HEK293 (cell line): ENCODE measurements around the gene ST6GALNAC1.

Experiments used
- BCL11A ChIP-seq: fragments of 450-650 bp; formaldehyde crosslinking; IDR thresholded peaks from 2 replicates; pipeline ENCODE4 v1.5.1; 2016; ENCODE audit warnings: low read depth, missing biosample characterization, missing genetic modification characterization
- PATZ1 ChIP-seq: fragments of 450-650 bp; formaldehyde crosslinking; IDR thresholded peaks from 2 replicates; pipeline ENCODE4 v1.5.1; 2016; ENCODE audit warnings: missing biosample characterization, missing genetic modification characterization
- REPIN1 ChIP-seq: fragments of 450-650 bp; formaldehyde crosslinking; IDR thresholded peaks from 2 replicates; pipeline ENCODE4 v1.5.1; 2017; ENCODE audit warnings: missing biosample characterization, missing genetic modification characterization, low read depth
- SETDB1 ChIP-seq: IDR thresholded peaks from one replicate; pipeline ENCODE4 v1.6.1; 2017; ENCODE audit warnings: mild to moderate bottlenecking, low read length, moderate library complexity, mixed read lengths; ENCODE audit not compliant: insufficient read length
- ZBTB1 ChIP-seq: fragments of 450-650 bp; formaldehyde crosslinking; IDR thresholded peaks from 2 replicates; pipeline ENCODE4 v1.5.1; 2016; ENCODE audit warnings: missing biosample characterization, missing genetic modification characterization
- ZBTB7A ChIP-seq: fragments of 450-650 bp; formaldehyde crosslinking; IDR thresholded peaks from 2 replicates; pipeline ENCODE4 v1.5.1; 2016; ENCODE audit warnings: low read depth, missing biosample characterization, missing genetic modification characterization
- ZFP37 ChIP-seq: fragments of 450-650 bp; formaldehyde crosslinking; IDR thresholded peaks from 2 replicates; pipeline ENCODE4 v1.5.1; 2016; ENCODE audit warnings: missing biosample characterization, missing genetic modification characterization
- ZNF114 ChIP-seq: fragments of 450-650 bp; formaldehyde crosslinking; IDR thresholded peaks from 2 replicates; pipeline ENCODE4 v1.5.0; 2017; ENCODE audit warnings: missing biosample characterization, missing genetic modification characterization
- ZNF174 ChIP-seq: fragments of 450-650 bp; formaldehyde crosslinking; IDR thresholded peaks from 2 replicates; pipeline ENCODE4 v1.5.0; 2017; ENCODE audit warnings: missing biosample characterization, mild to moderate bottlenecking, missing genetic modification characterization
- ZNF350 ChIP-seq: fragments of 450-650 bp; formaldehyde crosslinking; IDR thresholded peaks from 2 replicates; pipeline ENCODE4 v1.5.0; 2017; ENCODE audit warnings: missing biosample characterization, mild to moderate bottlenecking, missing genetic modification characterization
- ZNF423 ChIP-seq: fragments of 450-650 bp; formaldehyde crosslinking; IDR thresholded peaks from 2 replicates; pipeline ENCODE4 v1.5.1; 2016; ENCODE audit warnings: missing biosample characterization, missing genetic modification characterization
- ZNF48 ChIP-seq: fragments of 450-650 bp; formaldehyde crosslinking; IDR thresholded peaks from 2 replicates; pipeline ENCODE4 v1.5.1; 2016; ENCODE audit warnings: missing biosample characterization, missing genetic modification characterization
- ZNF544 ChIP-seq: fragments of 450-650 bp; formaldehyde crosslinking; IDR thresholded peaks from 2 replicates; pipeline ENCODE4 v1.5.0; 2017; ENCODE audit warnings: missing biosample characterization, missing genetic modification characterization
- ZNF561 ChIP-seq: fragments of 450-650 bp; IDR thresholded peaks from 2 replicates; pipeline ENCODE4 v1.5.1; 2018; ENCODE audit warnings: missing biosample characterization, missing genetic modification characterization, borderline replicate concordance
- ZNF580 ChIP-seq: fragments of 450-650 bp; formaldehyde crosslinking; IDR thresholded peaks from 2 replicates; pipeline ENCODE4 v1.5.1; 2016; ENCODE audit warnings: missing biosample characterization, missing genetic modification characterization
- ZNF670 ChIP-seq: fragments of 450-650 bp; formaldehyde crosslinking; IDR thresholded peaks from 2 replicates; pipeline ENCODE4 v1.5.1; 2016; ENCODE audit warnings: missing biosample characterization, missing genetic modification characterization, low read depth
- ZNF747 ChIP-seq: fragments of 450-650 bp; formaldehyde crosslinking; IDR thresholded peaks from 2 replicates; pipeline ENCODE4 v1.5.1; 2016; ENCODE audit warnings: missing biosample characterization, missing genetic modification characterization
- ZNF76 ChIP-seq: fragments of 450-650 bp; formaldehyde crosslinking; IDR thresholded peaks from 2 replicates; pipeline ENCODE4; 2016; ENCODE audit warnings: low read depth, missing biosample characterization, missing genetic modification characterization, borderline replicate concordance
- ZNF777 ChIP-seq: fragments of 450-650 bp; formaldehyde crosslinking; IDR thresholded peaks from 2 replicates; pipeline ENCODE4 v1.5.1; 2017; ENCODE audit warnings: missing biosample characterization, missing genetic modification characterization, borderline replicate concordance
- ZSCAN16 ChIP-seq: fragments of 450-650 bp; formaldehyde crosslinking; IDR thresholded peaks from 2 replicates; pipeline ENCODE4 v1.5.1; 2016; ENCODE audit warnings: missing biosample characterization, missing genetic modification characterization
- ZSCAN30 ChIP-seq: fragments of 450-650 bp; IDR thresholded peaks from 2 replicates; pipeline ENCODE4 v1.5.1; 2018; ENCODE audit warnings: missing biosample characterization, mild to moderate bottlenecking, missing genetic modification characterization, moderate library complexity
- TF ChIP-seq, protein P1 (sequence below): fragments of 450-650 bp; formaldehyde crosslinking; IDR thresholded peaks from 2 replicates; pipeline ENCODE4 v1.5.1; 2017; ENCODE audit warnings: missing biosample characterization, missing genetic modification characterization
- TF ChIP-seq, protein P2 (sequence below): fragments of 450-650 bp; formaldehyde crosslinking; IDR thresholded peaks from 2 replicates; pipeline ENCODE4 v1.5.1; 2016; ENCODE audit warnings: missing biosample characterization, missing genetic modification characterization
- TF ChIP-seq, protein P3 (sequence below): fragments of 450-650 bp; formaldehyde crosslinking; conservative IDR thresholded peaks from 2 replicates; pipeline ENCODE4 v1.5.1; 2016; ENCODE audit warnings: low read depth, missing biosample characterization, missing genetic modification characterization
- TF ChIP-seq, protein P4 (sequence below): fragments of 450-650 bp; formaldehyde crosslinking; IDR thresholded peaks from 2 replicates; pipeline ENCODE4 v1.5.1; 2016; ENCODE audit warnings: missing biosample characterization, missing genetic modification characterization
- TF ChIP-seq, protein P5 (sequence below): fragments of 450-650 bp; formaldehyde crosslinking; IDR thresholded peaks from 2 replicates; pipeline ENCODE4 v1.5.1; 2017; ENCODE audit warnings: missing biosample characterization, missing genetic modification characterization

ST6GALNAC1 gene

GRCh38 chr17:76659928-76660655 lies 16.5 kb upstream of the ST6GALNAC1 start (continued):
- TF ChIP-seq, protein P1, sequence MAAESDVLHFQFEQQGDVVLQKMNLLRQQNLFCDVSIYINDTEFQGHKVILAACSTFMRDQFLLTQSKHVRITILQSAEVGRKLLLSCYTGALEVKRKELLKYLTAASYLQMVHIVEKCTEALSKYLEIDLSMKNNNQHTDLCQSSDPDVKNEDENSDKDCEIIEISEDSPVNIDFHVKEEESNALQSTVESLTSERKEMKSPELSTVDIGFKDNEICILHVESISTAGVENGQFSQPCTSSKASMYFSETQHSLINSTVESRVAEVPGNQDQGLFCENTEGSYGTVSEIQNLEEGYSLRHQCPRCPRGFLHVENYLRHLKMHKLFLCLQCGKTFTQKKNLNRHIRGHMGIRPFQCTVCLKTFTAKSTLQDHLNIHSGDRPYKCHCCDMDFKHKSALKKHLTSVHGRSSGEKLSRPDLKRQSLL (tag by site-specific recombination): no peak
- TF ChIP-seq ZNF174 (tag by site-specific recombination) (no peak), PATZ1 (0 out of 2 replicates have a peak, but pooled peaks have one; percentile 38), REPIN1 (tag by site-specific recombination) (no peak), ZNF580 (0 out of 2 replicates have a peak, but pooled peaks have one; percentile 43), ZNF544 (tag by site-specific recombination) (no peak), ZNF114 (tag by site-specific recombination) (no peak), ZNF670 (tag by site-specific recombination) (no peak), ZSCAN30 (tag by site-specific recombination) (no peak), ZNF423 (tag by site-specific recombination) (no peak), ZFP37 (no peak), ZSCAN16 (tag by site-specific recombination) (no peak), ZNF561 (tag by site-specific recombination) (0 out of 2 replicates have a peak, but pooled peaks have one; percentile 39), SETDB1 (no peak), ZNF350 (tag by site-specific recombination) (no peak), ZNF76 (tag by site-specific recombination) (no peak), ZNF777 (tag by site-specific recombination) (no peak), ZBTB1 (tag by site-specific recombination) (no peak), ZBTB7A (tag by site-specific recombination) (no peak), ZNF747 (tag by site-specific recombination) (no peak), ZNF48 (tag by site-specific recombination) (no peak), BCL11A (tag by site-specific recombination) (no peak)
- TF ChIP-seq, protein P2, sequence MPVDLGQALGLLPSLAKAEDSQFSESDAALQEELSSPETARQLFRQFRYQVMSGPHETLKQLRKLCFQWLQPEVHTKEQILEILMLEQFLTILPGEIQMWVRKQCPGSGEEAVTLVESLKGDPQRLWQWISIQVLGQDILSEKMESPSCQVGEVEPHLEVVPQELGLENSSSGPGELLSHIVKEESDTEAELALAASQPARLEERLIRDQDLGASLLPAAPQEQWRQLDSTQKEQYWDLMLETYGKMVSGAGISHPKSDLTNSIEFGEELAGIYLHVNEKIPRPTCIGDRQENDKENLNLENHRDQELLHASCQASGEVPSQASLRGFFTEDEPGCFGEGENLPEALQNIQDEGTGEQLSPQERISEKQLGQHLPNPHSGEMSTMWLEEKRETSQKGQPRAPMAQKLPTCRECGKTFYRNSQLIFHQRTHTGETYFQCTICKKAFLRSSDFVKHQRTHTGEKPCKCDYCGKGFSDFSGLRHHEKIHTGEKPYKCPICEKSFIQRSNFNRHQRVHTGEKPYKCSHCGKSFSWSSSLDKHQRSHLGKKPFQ (tag by site-specific recombination): no peak
- TF ChIP-seq, protein P3, sequence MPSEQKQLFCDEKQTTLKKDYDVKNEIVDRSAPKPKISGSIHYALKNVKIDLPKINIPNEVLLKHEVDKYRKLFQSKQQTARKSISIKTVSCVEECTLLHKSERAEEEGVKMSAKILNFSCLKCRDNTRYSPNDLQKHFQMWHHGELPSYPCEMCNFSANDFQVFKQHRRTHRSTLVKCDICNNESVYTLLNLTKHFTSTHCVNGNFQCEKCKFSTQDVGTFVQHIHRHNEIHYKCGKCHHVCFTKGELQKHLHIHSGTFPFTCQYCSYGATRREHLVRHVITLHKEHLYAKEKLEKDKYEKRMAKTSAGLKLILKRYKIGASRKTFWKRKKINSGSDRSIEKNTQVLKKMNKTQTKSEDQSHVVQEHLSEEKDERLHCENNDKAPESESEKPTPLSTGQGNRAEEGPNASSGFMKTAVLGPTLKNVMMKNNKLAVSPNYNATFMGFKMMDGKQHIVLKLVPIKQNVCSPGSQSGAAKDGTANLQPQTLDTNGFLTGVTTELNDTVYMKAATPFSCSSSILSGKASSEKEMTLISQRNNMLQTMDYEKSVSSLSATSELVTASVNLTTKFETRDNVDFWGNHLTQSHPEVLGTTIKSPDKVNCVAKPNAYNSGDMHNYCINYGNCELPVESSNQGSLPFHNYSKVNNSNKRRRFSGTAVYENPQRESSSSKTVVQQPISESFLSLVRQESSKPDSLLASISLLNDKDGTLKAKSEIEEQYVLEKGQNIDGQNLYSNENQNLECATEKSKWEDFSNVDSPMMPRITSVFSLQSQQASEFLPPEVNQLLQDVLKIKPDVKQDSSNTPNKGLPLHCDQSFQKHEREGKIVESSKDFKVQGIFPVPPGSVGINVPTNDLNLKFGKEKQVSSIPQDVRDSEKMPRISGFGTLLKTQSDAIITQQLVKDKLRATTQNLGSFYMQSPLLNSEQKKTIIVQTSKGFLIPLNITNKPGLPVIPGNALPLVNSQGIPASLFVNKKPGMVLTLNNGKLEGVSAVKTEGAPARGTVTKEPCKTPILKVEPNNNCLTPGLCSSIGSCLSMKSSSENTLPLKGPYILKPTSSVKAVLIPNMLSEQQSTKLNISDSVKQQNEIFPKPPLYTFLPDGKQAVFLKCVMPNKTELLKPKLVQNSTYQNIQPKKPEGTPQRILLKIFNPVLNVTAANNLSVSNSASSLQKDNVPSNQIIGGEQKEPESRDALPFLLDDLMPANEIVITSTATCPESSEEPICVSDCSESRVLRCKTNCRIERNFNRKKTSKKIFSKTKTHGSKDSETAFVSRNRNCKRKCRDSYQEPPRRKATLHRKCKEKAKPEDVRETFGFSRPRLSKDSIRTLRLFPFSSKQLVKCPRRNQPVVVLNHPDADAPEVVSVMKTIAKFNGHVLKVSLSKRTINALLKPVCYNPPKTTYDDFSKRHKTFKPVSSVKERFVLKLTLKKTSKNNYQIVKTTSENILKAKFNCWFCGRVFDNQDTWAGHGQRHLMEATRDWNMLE (tag by site-specific recombination): peak; percentile 24; the same call in 1 of the 2 replicates
- TF ChIP-seq, protein P4, sequence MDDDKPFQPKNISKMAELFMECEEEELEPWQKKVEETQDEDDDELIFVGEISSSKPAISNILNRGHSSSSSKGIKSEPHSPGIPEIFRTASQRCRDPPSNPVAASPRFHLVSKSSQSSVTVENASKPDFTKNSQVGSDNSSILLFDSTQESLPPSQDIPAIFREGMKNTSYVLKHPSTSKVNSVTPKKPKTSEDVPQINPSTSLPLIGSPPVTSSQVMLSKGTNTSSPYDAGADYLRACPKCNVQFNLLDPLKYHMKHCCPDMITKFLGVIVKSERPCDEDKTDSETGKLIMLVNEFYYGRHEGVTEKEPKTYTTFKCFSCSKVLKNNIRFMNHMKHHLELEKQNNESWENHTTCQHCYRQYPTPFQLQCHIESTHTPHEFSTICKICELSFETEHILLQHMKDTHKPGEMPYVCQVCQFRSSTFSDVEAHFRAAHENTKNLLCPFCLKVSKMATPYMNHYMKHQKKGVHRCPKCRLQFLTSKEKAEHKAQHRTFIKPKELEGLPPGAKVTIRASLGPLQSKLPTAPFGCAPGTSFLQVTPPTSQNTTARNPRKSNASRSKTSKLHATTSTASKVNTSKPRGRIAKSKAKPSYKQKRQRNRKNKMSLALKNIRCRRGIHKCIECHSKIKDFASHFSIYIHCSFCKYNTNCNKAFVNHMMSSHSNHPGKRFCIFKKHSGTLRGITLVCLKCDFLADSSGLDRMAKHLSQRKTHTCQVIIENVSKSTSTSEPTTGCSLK (tag by site-specific recombination): no peak
- TF ChIP-seq, protein P5, sequence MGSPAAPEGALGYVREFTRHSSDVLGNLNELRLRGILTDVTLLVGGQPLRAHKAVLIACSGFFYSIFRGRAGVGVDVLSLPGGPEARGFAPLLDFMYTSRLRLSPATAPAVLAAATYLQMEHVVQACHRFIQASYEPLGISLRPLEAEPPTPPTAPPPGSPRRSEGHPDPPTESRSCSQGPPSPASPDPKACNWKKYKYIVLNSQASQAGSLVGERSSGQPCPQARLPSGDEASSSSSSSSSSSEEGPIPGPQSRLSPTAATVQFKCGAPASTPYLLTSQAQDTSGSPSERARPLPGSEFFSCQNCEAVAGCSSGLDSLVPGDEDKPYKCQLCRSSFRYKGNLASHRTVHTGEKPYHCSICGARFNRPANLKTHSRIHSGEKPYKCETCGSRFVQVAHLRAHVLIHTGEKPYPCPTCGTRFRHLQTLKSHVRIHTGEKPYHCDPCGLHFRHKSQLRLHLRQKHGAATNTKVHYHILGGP (tag by site-specific recombination): peak; percentile 95
